H1 (cell line): Measurements from ENCODE around the gene MDK. TPM values are rescaled to one million over a fixed set of nuclear protein-coding genes. Genes with fewer than 3 reads are reported as not detected.

Experiments
- CTCF ChIA-PET: fragments of 300-600 bp; sonication (Branson Sonifier 250); formaldehyde crosslinking; loops from one replicate; lab custom pipeline; 2021; ENCODE audit not compliant: partially characterized antibody; lab: Charles Lee
- POLR2A ChIA-PET: fragments of 300-600 bp; sonication (Branson Sonifier 250); formaldehyde crosslinking; loops from one replicate; lab custom pipeline; 2021; ENCODE audit warnings: inconsistent platforms; ENCODE audit not compliant: partially characterized antibody; lab: Charles Lee
- DNase-seq, 2 experiments: peaks; one replicate each; pipeline versions ENCODE4 v3.0.0 to v3.0.0-alpha.2; 2010 to 2022; ENCODE audit warnings: low spot score in 2 of 2, low read depth in 1 of 2, mixed read lengths in 1 of 2
- FAIRE-seq: peaks from 2 replicates; lab custom pipeline; 2011; peaks lifted over from hg19 to GRCh38; lab: Jason Lieb, UNC
- H2AFZ ChIP-seq: 2 replicates; pipeline ENCODE4 v1.8.1; 2012; ENCODE audit warnings: low read length, inconsistent platforms
- H2AK5ac ChIP-seq: 2 replicates; pipeline ENCODE4 v1.6.1; 2013; ENCODE audit warnings: low read depth, low read length
- H2BK120ac ChIP-seq: replicated peaks from 2 replicates; pipeline ENCODE3; 2013; ENCODE audit warnings: low read depth, low read length, inconsistent platforms
- H2BK12ac ChIP-seq: 2 replicates; pipeline ENCODE4 v1.6.1; 2013; ENCODE audit warnings: low read depth, low read length
- H2BK15ac ChIP-seq: 2 replicates; pipeline ENCODE4 v1.6.1; 2013; ENCODE audit warnings: low read length
- H2BK20ac ChIP-seq: 2 replicates; pipeline ENCODE4 v1.6.1; 2013; ENCODE audit warnings: low read length
- H2BK5ac ChIP-seq: 2 replicates; pipeline ENCODE4 v1.6.1; 2013; ENCODE audit warnings: low read depth, low read length
- H3K14ac ChIP-seq: 2 replicates; pipeline ENCODE4 v1.6.1; 2013; ENCODE audit warnings: inconsistent platforms; ENCODE audit not compliant: insufficient read length
- H3K18ac ChIP-seq: 2 replicates; pipeline ENCODE4 v1.6.1; 2013; ENCODE audit warnings: low read length; ENCODE audit errors: extremely low read depth
- H3K23ac ChIP-seq: 2 replicates; pipeline ENCODE4 v1.6.1; 2013; ENCODE audit warnings: inconsistent platforms; ENCODE audit not compliant: insufficient read length
- H3K23me2 ChIP-seq: 2 replicates; pipeline ENCODE4 v1.6.1; 2013; ENCODE audit warnings: low read depth, low read length
- H3K27ac ChIP-seq: 2 replicates; pipeline ENCODE4 v1.6.1; 2011; ENCODE audit warnings: low read depth, low read length, inconsistent platforms
- H3K27me3 ChIP-seq, 4 experiments: replicated peaks in 1 of 4; 1 replicate in 1 of 4; 2 replicates in 3 of 4; pipeline versions ENCODE4 v1.6.1 to v1.8.1; 2011 to 2013; ENCODE audit warnings: low read length in 3 of 4, mild to moderate bottlenecking in 3 of 4, inconsistent platforms in 2 of 4, mixed read lengths in 2 of 4, moderate library complexity in 1 of 4; ENCODE audit not compliant: control insufficient read depth in 3 of 4, insufficient read depth in 3 of 4; ENCODE audit errors: extremely low read depth in 1 of 4
- H3K36me3 ChIP-seq, 4 experiments: 2 replicates each; pipeline versions ENCODE4 v1.6.1 to v1.8.1; 2011 to 2013; ENCODE audit warnings: mild to moderate bottlenecking in 4 of 4, low read length in 3 of 4, moderate library complexity in 2 of 4, control low read depth in 1 of 4, inconsistent platforms in 1 of 4; ENCODE audit not compliant: insufficient read depth in 4 of 4, control insufficient read depth in 2 of 4
- H3K4ac ChIP-seq: replicated peaks from 2 replicates; pipeline ENCODE3; 2013; ENCODE audit warnings: low read length, low read depth, mixed read lengths, inconsistent platforms; ENCODE audit not compliant: insufficient read length
- H3K4me1 ChIP-seq, 4 experiments: replicated peaks in 1 of 4; 1 replicate in 1 of 4; 2 replicates in 3 of 4; pipeline versions ENCODE4 v1.6.1 to v1.8.1; 2011 to 2013; ENCODE audit warnings: low read length in 3 of 4, inconsistent platforms in 2 of 4, mixed read lengths in 1 of 4; ENCODE audit not compliant: insufficient read depth in 4 of 4, control insufficient read depth in 3 of 4
- H3K4me2 ChIP-seq, 2 experiments: 2 replicates each; pipeline versions ENCODE4 v1.6.1 to v1.8.1; 2011 to 2013; ENCODE audit warnings: low read depth in 2 of 2, low read length in 2 of 2, control low read depth in 1 of 2, inconsistent platforms in 1 of 2, mild to moderate bottlenecking in 1 of 2; ENCODE audit not compliant: insufficient read depth in 1 of 2
- H3K4me3 ChIP-seq, 4 experiments: fragments of 200-600, 300-600 bp in 1 of 4; sonication (generic), shearing (Covaris generic), sonication (Bioruptor Twin) in 1 of 4; 2 replicates each; pipeline versions ENCODE4 v1.5.1 to v1.8.1; 2011 to 2016; ENCODE audit warnings: low read length in 4 of 4, low read depth in 3 of 4, control low read depth in 2 of 4, inconsistent platforms in 2 of 4, mild to moderate bottlenecking in 2 of 4, mixed read lengths in 1 of 4, moderate library complexity in 1 of 4; ENCODE audit not compliant: insufficient read depth in 2 of 4; ENCODE audit errors: extremely low read depth in 1 of 4
- H3K56ac ChIP-seq: replicated peaks from 2 replicates; pipeline ENCODE3; 2013; ENCODE audit warnings: low read depth, mild to moderate bottlenecking, mixed read lengths, low read length, inconsistent platforms; ENCODE audit not compliant: insufficient read length
- H3K79me1 ChIP-seq: 2 replicates; pipeline ENCODE4 v1.6.1; 2013; ENCODE audit warnings: low read depth, low read length, control low read depth
- H3K79me2 ChIP-seq, 2 experiments: 2 replicates each; pipeline versions ENCODE4 v1.6.1 to v1.8.1; 2012 to 2013; ENCODE audit warnings: low read length in 2 of 2, mild to moderate bottlenecking in 2 of 2, inconsistent platforms in 1 of 2; ENCODE audit not compliant: insufficient read depth in 2 of 2, control insufficient read depth in 1 of 2
- H3K9ac ChIP-seq, 4 experiments: replicated peaks in 1 of 4; 1 replicate in 1 of 4; 2 replicates in 3 of 4; pipeline versions ENCODE4 v1.6.1 to v1.8.1; 2011 to 2013; ENCODE audit warnings: low read depth in 3 of 4, low read length in 3 of 4, control low read depth in 2 of 4, mild to moderate bottlenecking in 2 of 4, moderate library complexity in 2 of 4, inconsistent platforms in 1 of 4; ENCODE audit errors: extremely low read depth in 1 of 4
- H3K9me3 ChIP-seq, 2 experiments: 2 replicates each; pipeline versions ENCODE4 v1.6.1 to v1.8.1; 2012 to 2013; ENCODE audit warnings: mild to moderate bottlenecking in 2 of 2, moderate library complexity in 2 of 2, control low read depth in 1 of 2, inconsistent platforms in 1 of 2, low read depth in 1 of 2, low read length in 1 of 2, mixed read lengths in 1 of 2; ENCODE audit not compliant: insufficient read depth in 2 of 2
- H4K20me1 ChIP-seq, 2 experiments: replicated peaks in 1 of 2; 2 replicates each; pipeline versions ENCODE3 to v1.8.1; 2011 to 2013; ENCODE audit warnings: inconsistent platforms in 2 of 2, low read length in 2 of 2, mild to moderate bottlenecking in 1 of 2; ENCODE audit not compliant: insufficient read depth in 2 of 2, control insufficient read depth in 1 of 2
- H4K5ac ChIP-seq: 2 replicates; pipeline ENCODE4 v1.6.1; 2013; ENCODE audit warnings: low read length, low read depth, mixed read lengths, inconsistent platforms; ENCODE audit not compliant: insufficient read length
- H4K8ac ChIP-seq: 2 replicates; pipeline ENCODE4 v1.8.0; 2013; ENCODE audit warnings: mild to moderate bottlenecking, moderate library complexity, low read length, inconsistent platforms; ENCODE audit not compliant: insufficient read depth; ENCODE audit errors: extremely low read depth
- H4K91ac ChIP-seq: replicated peaks from 2 replicates; pipeline ENCODE3; 2013; ENCODE audit warnings: low read length, mixed read lengths, inconsistent platforms; ENCODE audit not compliant: insufficient read length
- ASH2L ChIP-seq: fragments of 200-600, 300-600 bp; sonication (generic); IDR thresholded peaks from one replicate; pipeline ENCODE4 v1.7.1; 2017; ENCODE audit warnings: low read length
- CBX5 ChIP-seq: fragments of 300-800, 300-1000 bp; sonication (generic); IDR thresholded peaks from 2 replicates; pipeline ENCODE4 v1.7.1; 2016; ENCODE audit warnings: antibody characterized with exemption, low read length, low read depth
- E2F6 ChIP-seq: IDR thresholded peaks from 2 replicates; pipeline ENCODE4 v1.6.1; 2012; ENCODE audit warnings: inconsistent platforms
- EZH2 ChIP-seq: fragments of 200-600 bp; sonication (generic); IDR thresholded peaks from 2 replicates; pipeline ENCODE4 v1.7.1; 2012; ENCODE audit warnings: low read depth, mild to moderate bottlenecking, moderate library complexity, low read length, inconsistent platforms; ENCODE audit not compliant: severe bottlenecking
- HDAC2 ChIP-seq, 2 experiments: fragments of 300-600 bp in 1 of 2; sonication (generic) in 1 of 2; IDR thresholded peaks; 2 replicates each; pipeline ENCODE4 v1.6.1; 2011 to 2012; ENCODE audit warnings: low read depth in 2 of 2, low read length in 2 of 2, mild to moderate bottlenecking in 2 of 2, moderate library complexity in 2 of 2, borderline replicate concordance in 1 of 2, inconsistent platforms in 1 of 2
- KDM5A ChIP-seq: fragments of 200-600 bp; IDR thresholded peaks from 2 replicates; pipeline ENCODE4 v1.7.1; 2012; ENCODE audit warnings: mild to moderate bottlenecking, low read length, inconsistent platforms, mixed read lengths
- SIN3A ChIP-seq, 2 experiments: IDR thresholded peaks in 1 of 2; conservative IDR thresholded peaks in 1 of 2; 2 replicates each; pipeline ENCODE4 v1.6.1; 2011 to 2012; ENCODE audit warnings: low read length in 2 of 2, improper control_type of control experiment in 1 of 2, low read depth in 1 of 2, mild to moderate bottlenecking in 1 of 2
- SRF ChIP-seq: IDR thresholded peaks from 2 replicates; pipeline ENCODE4 v1.6.1; 2011; ENCODE audit warnings: mild to moderate bottlenecking, low read depth, low read length, moderate library complexity
- WGBS, 2 experiments: shearing (Covaris generic) in 1 of 2; methylation state at CpG; one replicate each; pipeline versions ENCODE4 v1.1.6 to v1.1.7; 2013 to 2015; ENCODE audit warnings: low lambda C conversion rate in 2 of 2, mixed read lengths in 2 of 2, inconsistent platforms in 1 of 2, low coverage in 1 of 2, missing lambda C conversion rate in 1 of 2; ENCODE audit not compliant: insufficient replicate concordance in 2 of 2, insufficient coverage in 1 of 2, insufficient read length in 1 of 2; ENCODE audit errors: extremely low coverage in 1 of 2, missing lambda C conversion rate in 1 of 2; 5-methylcytosine and 5-hydroxymethylcytosine counted together
- polyA plus RNA-seq, 7 experiments: library from polyadenylated mRNA; depleted of rRNA in 3 of 7; stranded (reverse) in 5 of 7; unstranded in 2 of 7; fragments of >200 nt in 5 of 7; fragments of 200-250 nt in 2 of 7; gene quantifications; 1 replicate in 5 of 7; 2 replicates in 1 of 7; 4 replicates in 1 of 7; pipeline versions ENCODE4 v1.2.1 to v1.2.3, GENCODE V29; 2011 to 2013; ENCODE audit warnings: missing spikeins in 2 of 7, mixed read lengths in 2 of 7
- total RNA-seq: library from RNA; stranded (reverse); fragmentation: NEBNext Ultra II Directional; extraction: Animal tissue kit (Norgen Biotek cat#: 25700); gene quantifications from 2 replicates; pipeline ENCODE4 v1.2.1, GENCODE V29; 2021

MDK gene
- total and polyA plus RNA-seq, 2 of the 8 experiments (the other 6 are each of a cell fraction or from before 2014, with no cell fraction given): 309 to 606 TPM

- H2BK15ac ChIP-seq: no peak overlapping the region
- H2BK120ac ChIP-seq: no peak overlapping the region
- H4K91ac ChIP-seq: no peak overlapping the region
- H2BK5ac ChIP-seq: no peak overlapping the region
- H3K9me3 ChIP-seq: no peaks in the 10 kb centered on the region
- H3K36me3 ChIP-seq: no peaks in the 10 kb centered on the region
- H4K5ac ChIP-seq: no peak overlapping the region
- H3K14ac ChIP-seq: no peak overlapping the region
- H3K27me3 ChIP-seq: peaks cover 14 to 44% (median 39%) of the 10 kb centered on the region in 4 experiments
- peak overlapping the region in 1 of 4 experiments; percentile 71; a peak in 1 of 7 replicates for H3K9ac ChIP-seq
- peak in 1 of 2 experiments; percentile 72 for DNase-seq
- FAIRE-seq: no peak
- H4K8ac ChIP-seq: no peak overlapping the region; the same call in none of the 2 replicates
- ChIA-PET CTCF (interaction anchor here (1.0 to 42.5 kb wide), 5 partner anchors 18 to 197 kb away, joined by 3 to 1004 read pairs (median 4); partner anchors contain the start of genes DGKZ and MDK), POLR2A (interaction anchor here (1.2 to 3.2 kb wide), 6 partner anchors 14 to 89 kb away, joined by 3 to 15 read pairs (median 6); no protein-coding TSS in a partner anchor)
- H2BK12ac ChIP-seq: no peak overlapping the region
- WGBS, 2 experiments: 2% methylated on average over 42 of the region's 99 CpGs; no CpG with 5 or more reads in 1 of the 2 experiments
- no peaks in the 10 kb centered on the region for H4K20me1 ChIP-seq
- no peak overlapping the region for H2BK20ac ChIP-seq
- no peaks in the 10 kb centered on the region for H3K79me1 ChIP-seq
- H3K27ac ChIP-seq: no peak overlapping the region
- peak overlapping the region; percentile 44 to 62 (median 55) for H3K4me3 ChIP-seq
- H3K18ac ChIP-seq: no peak overlapping the region
- peaks cover 5 to 46% (median 31%) of the 10 kb centered on the region in 4 experiments for H3K4me1 ChIP-seq
- no peak overlapping the region for H2AK5ac ChIP-seq
- peak overlapping the region; percentile 62 to 79 for H3K4me2 ChIP-seq
- H3K23ac ChIP-seq: no peak overlapping the region
- no peaks in the 10 kb centered on the region for H3K79me2 ChIP-seq
- no peak overlapping the region for H2AFZ ChIP-seq
- H3K23me2 ChIP-seq: peaks cover 8% of the 10 kb centered on the region; the same call in 1 of the 2 replicates
- no peak overlapping the region for H3K4ac ChIP-seq
- no peak overlapping the region for H3K56ac ChIP-seq
- no peak for TF ChIP-seq CBX5
- TF ChIP-seq KDM5A: no peak
- no peak for TF ChIP-seq HDAC2 (IDR thresholded peaks at IDR 0.05; ENCODE audit: borderline replicate concordance in 1 of 2, low read depth in 2 of 2, low read length in 2 of 2)
- peak; percentile 49 for TF ChIP-seq EZH2
- peak in 1 of 2 experiments; percentile 79; a peak in 3 of 4 replicates for TF ChIP-seq SIN3A (conservative IDR thresholded peaks at IDR 0.05 in 1 of 2, IDR thresholded peaks at IDR 0.05 in 1 of 2; ENCODE audit: low read depth in 1 of 2, low read length in 2 of 2)
- TF ChIP-seq SRF: no peak
- peak; percentile 53; the same call in 1 of the 2 replicates for TF ChIP-seq E2F6
- TF ChIP-seq ASH2L: peak; percentile 64
These were observed 48.7 kb upstream of the MDK start for GRCh38 chr11:46332568-46333393.
